ENCODE results near the gene MRPL17.

Gene MRPL17

DNA sequence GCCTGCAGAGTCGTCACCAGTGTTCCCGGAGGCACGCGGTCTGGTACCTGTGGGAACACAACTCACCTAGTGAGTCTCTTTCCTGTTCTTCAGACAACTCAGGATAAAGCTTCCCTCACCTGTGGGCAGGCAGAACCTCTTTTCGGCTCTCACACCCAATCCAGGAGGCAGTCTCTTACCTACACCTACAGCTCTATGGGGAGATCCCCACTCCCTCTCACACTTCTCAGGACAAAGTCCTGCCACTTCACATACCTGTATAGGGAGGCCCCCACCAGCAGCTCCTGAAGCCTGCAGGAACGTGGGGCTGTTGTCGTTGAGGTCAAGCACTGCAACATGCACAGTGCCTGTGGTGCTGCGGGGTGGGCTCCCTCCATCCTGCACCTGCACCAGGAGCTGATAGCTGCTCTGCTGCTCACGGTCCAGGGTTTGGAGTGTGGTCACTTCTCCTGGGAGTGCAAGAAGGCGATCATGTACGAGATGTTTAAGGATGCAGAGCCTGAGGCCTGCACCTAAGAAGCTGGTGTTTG lies 51.7 kb downstream of the MRPL17 start:
- DNase-seq = no peak

DNA sequence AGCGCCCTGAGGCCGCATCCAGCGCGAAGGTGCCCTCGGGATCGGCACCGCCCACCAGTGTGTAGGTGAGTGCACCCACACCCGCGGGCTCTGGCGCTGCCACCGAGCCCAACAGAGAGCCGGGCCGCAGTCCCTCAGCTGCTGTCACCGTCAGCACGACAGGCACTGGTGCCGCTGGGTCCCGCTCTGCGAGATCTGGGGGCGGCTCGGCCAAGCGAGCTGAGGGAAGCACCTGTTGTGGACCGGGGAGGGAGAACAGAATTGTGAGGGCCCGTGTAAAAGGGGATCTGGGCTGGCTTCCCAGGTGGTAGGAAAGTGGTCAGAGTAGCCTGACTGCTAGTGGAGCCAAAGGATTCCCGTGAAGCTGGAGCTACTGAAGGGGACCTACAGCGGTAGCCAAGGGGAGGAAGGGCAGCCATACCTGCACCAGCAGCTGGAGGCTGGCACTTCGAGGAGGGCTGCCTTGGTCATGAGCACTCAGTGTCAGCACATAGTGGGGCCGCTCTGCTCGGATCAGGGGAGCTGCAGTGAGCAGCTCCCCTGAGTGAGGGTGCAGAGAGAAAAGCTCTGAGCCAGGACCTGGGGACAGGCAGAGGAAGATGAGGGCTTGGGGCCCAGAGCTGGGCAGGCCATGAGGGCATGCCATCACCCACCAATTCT lies 52.4 kb downstream of the MRPL17 start:
- DNase-seq = no peak

Measured in stimulated activated naive CD4-positive, alpha-beta T cell (primary cell).